Neuron (in vitro differentiated cells): Measurements from ENCODE around the gene ANO7.
"Not testable (repeated sequence)": the region's sequence is repeated elsewhere in the genome, so short reads cannot be mapped to it uniquely, and the experiment has no call there.

ENCODE experiments used
- H2AFZ ChIP-seq: one replicate; pipeline ENCODE4 v1.6.1; 2013; ENCODE audit warnings: low read depth, mild to moderate bottlenecking, inconsistent platforms, low read length, moderate library complexity
- H3K27me3 ChIP-seq: one replicate; pipeline ENCODE4 v1.6.1; 2013; ENCODE audit warnings: low read length; ENCODE audit not compliant: insufficient read depth
- H3K36me3 ChIP-seq: one replicate; pipeline ENCODE4 v1.6.1; 2013; ENCODE audit warnings: low read length; ENCODE audit not compliant: insufficient read depth
- H3K4me1 ChIP-seq: one replicate; pipeline ENCODE4 v1.6.1; 2013; ENCODE audit warnings: low read length; ENCODE audit not compliant: insufficient read depth
- H3K4me3 ChIP-seq: 2 replicates; pipeline ENCODE4 v1.5.1; 2013; ENCODE audit warnings: mild to moderate bottlenecking, low read length, moderate library complexity
- H3K9me3 ChIP-seq: one replicate; pipeline ENCODE4 v1.6.1; 2013; ENCODE audit warnings: low read length

Gene ANO7

GRCh38 chr2:241189093-241189855, 797 bp downstream of the ANO7 start:
- no peak overlapping the region for H3K4me3 ChIP-seq
- peaks cover 3% of the 10 kb centered on the region for H3K36me3 ChIP-seq
- no peaks in the 10 kb centered on the region for H3K27me3 ChIP-seq
- H2AFZ ChIP-seq, result no peak overlapping the region
- H3K4me1 ChIP-seq, result peaks cover 2% of the 10 kb centered on the region
- H3K9me3 ChIP-seq, result no peaks in the 10 kb centered on the region

- Histone ChIP-seq H3K4me1 (peaks cover 2% of the 10 kb centered on the region), H3K27me3 (no peaks in the 10 kb centered on the region), H3K9me3 (no peaks in the 10 kb centered on the region), H3K36me3 (peaks cover 2% of the 10 kb centered on the region), H2AFZ (no peak overlapping the region), H3K4me3 (no peak overlapping the region)
These were observed 1.4 kb downstream of the ANO7 start for GRCh38 chr2:241189856-241190201.

- Histone ChIP-seq H3K4me1 (peaks cover 2% of the 10 kb centered on the region), H3K36me3 (no peaks in the 10 kb centered on the region), H2AFZ (no peak overlapping the region), H3K4me3 (no peak overlapping the region), H3K9me3 (no peaks in the 10 kb centered on the region), H3K27me3 (no peaks in the 10 kb centered on the region)
These were observed 2.0 kb downstream of the ANO7 start for GRCh38 chr2:241190291-241190981.

GRCh38 chr2:241191081-241191480, 2.6 kb downstream of the ANO7 start:
- no peak overlapping the region for H2AFZ ChIP-seq
- H3K9me3 ChIP-seq, result no peaks in the 10 kb centered on the region
- no peaks in the 10 kb centered on the region for H3K36me3 ChIP-seq
- H3K4me3 ChIP-seq, result no peak overlapping the region
- H3K4me1 ChIP-seq, result peaks cover 2% of the 10 kb centered on the region
- H3K27me3 ChIP-seq, result peaks cover 4% of the 10 kb centered on the region

GRCh38 chr2:241193271-241193670, 4.8 kb downstream of the ANO7 start:
- Histone ChIP-seq H2AFZ (no peak overlapping the region), H3K27me3 (peaks cover 8% of the 10 kb centered on the region), H3K9me3 (no peaks in the 10 kb centered on the region), H3K36me3 (no peaks in the 10 kb centered on the region), H3K4me3 (no peak overlapping the region), H3K4me1 (peaks cover 3% of the 10 kb centered on the region)

- peaks cover 13% of the 10 kb centered on the region for H3K27me3 ChIP-seq
These were observed 6.3 kb downstream of the ANO7 start for GRCh38 chr2:241194811-241195210.

GRCh38 chr2:241195506-241196130, 7.1 kb downstream of the ANO7 start:
- no peaks in the 10 kb centered on the region for H3K36me3 ChIP-seq
- H3K9me3 ChIP-seq, result no peaks in the 10 kb centered on the region
- peaks cover 13% of the 10 kb centered on the region for H3K27me3 ChIP-seq
- H3K4me1 ChIP-seq, result peaks cover 3% of the 10 kb centered on the region
- no peak overlapping the region for H3K4me3 ChIP-seq
- no peak overlapping the region for H2AFZ ChIP-seq

More at GRCh38 chr2:241194811-241195210, 6.3 kb downstream of the ANO7 start:
- Histone ChIP-seq H3K4me3 (no peak overlapping the region), H3K9me3 (no peaks in the 10 kb centered on the region), H2AFZ (no peak overlapping the region), H3K4me1 (peaks cover 3% of the 10 kb centered on the region), H3K36me3 (no peaks in the 10 kb centered on the region)

- not testable (repeated sequence) for H3K36me3 ChIP-seq, H2AFZ ChIP-seq, H3K9me3 ChIP-seq, H3K4me1 ChIP-seq, H3K4me3 ChIP-seq
- H3K27me3 ChIP-seq, result peaks cover 13% of the 10 kb centered on the region
These were observed 8.8 kb downstream of the ANO7 start for GRCh38 chr2:241197246-241197645.

- Histone ChIP-seq H3K36me3 (no peaks in the 10 kb centered on the region), H3K4me3 (no peak overlapping the region), H3K4me1 (peaks cover 3% of the 10 kb centered on the region), H3K9me3 (no peaks in the 10 kb centered on the region), H3K27me3 (peaks cover 13% of the 10 kb centered on the region), H2AFZ (no peak overlapping the region)
These were observed 9.5 kb downstream of the ANO7 start for GRCh38 chr2:241197947-241198346.

GRCh38 chr2:241198381-241199279, 10.2 kb downstream of the ANO7 start:
- no peak overlapping the region for H3K4me3 ChIP-seq
- no peaks in the 10 kb centered on the region for H3K9me3 ChIP-seq
- H3K27me3 ChIP-seq, result peaks cover 13% of the 10 kb centered on the region
- no peak overlapping the region for H2AFZ ChIP-seq
- peaks cover 3% of the 10 kb centered on the region for H3K4me1 ChIP-seq
- H3K36me3 ChIP-seq, result no peaks in the 10 kb centered on the region

- H3K4me3 ChIP-seq, result no peak overlapping the region
- no peaks in the 10 kb centered on the region for H3K9me3 ChIP-seq
- no peak overlapping the region for H2AFZ ChIP-seq
- no peaks in the 10 kb centered on the region for H3K36me3 ChIP-seq
- peaks cover 3% of the 10 kb centered on the region for H3K4me1 ChIP-seq
- H3K27me3 ChIP-seq, result peaks cover 13% of the 10 kb centered on the region
These were observed 10.8 kb downstream of the ANO7 start for GRCh38 chr2:241199286-241199685.

GRCh38 chr2:241199897-241200821, 11.7 kb downstream of the ANO7 start:
- no peak overlapping the region for H2AFZ ChIP-seq

More at GRCh38 chr2:241199897-241200821, 11.7 kb downstream of the ANO7 start:
- no peaks in the 10 kb centered on the region for H3K9me3 ChIP-seq
- no peak overlapping the region for H3K4me3 ChIP-seq
- no peaks in the 10 kb centered on the region for H3K36me3 ChIP-seq
- H3K4me1 ChIP-seq, result peaks cover 3% of the 10 kb centered on the region
- H3K27me3 ChIP-seq, result peaks cover 13% of the 10 kb centered on the region
